H1 (cell line): ENCODE data around the gene DCP2.

ENCODE experiments used
- EZH2 ChIP-seq: fragments of 200-600 bp; sonication (generic); IDR thresholded peaks from 2 replicates; pipeline ENCODE4 v1.7.1; 2012; ENCODE audit warnings: low read depth, mild to moderate bottlenecking, moderate library complexity, low read length, inconsistent platforms; ENCODE audit not compliant: severe bottlenecking
- ZNF274 ChIP-seq: IDR thresholded peaks from 2 replicates; pipeline ENCODE4 v1.7.0; 2012; ENCODE audit warnings: low read length, borderline replicate concordance; ENCODE audit errors: extremely low read depth

- TF ChIP-seq ZNF274 (no peak), EZH2 (no peak)
These were observed 71.4 kb downstream of the DCP2 start for GRCh38 chr5:113047733-113048652.
